AG09319 (cell line): ENCODE results near the gene PHOSPHO1.

ENCODE experiments used
- DNase-seq: peaks from one replicate; pipeline ENCODE4 v3.0.0-alpha.2; 2010; ENCODE audit warnings: low read depth; ENCODE audit errors: extremely low read depth
- TF ChIP-seq, protein P1 (sequence below): IDR thresholded peaks from 2 replicates; pipeline ENCODE4 v1.5.1; 2011; ENCODE audit warnings: low read depth, mild to moderate bottlenecking, inconsistent platforms, low read length, moderate library complexity

PHOSPHO1 gene

DNA sequence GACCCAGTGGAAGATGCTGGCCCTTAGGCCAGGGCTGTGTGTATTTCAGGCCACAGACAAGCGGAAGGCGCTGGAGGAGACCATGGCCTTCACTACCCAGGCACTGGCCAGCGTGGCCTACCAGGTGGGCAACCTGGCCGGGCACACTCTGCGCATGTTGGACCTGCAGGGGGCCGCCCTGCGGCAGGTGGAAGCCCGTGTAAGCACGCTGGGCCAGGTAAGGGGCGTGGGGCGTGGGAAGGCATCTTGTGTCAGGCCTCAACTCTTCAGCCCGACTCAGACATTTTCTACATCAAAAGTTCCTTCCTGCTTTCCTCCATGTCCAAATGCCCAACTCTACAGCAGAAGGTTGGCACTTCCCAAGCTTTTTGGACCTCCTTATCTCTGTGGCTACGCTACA is 14.1 kb downstream of the PHOSPHO1 start:
- DNase-seq, result no peak
- TF ChIP-seq, protein P1, sequence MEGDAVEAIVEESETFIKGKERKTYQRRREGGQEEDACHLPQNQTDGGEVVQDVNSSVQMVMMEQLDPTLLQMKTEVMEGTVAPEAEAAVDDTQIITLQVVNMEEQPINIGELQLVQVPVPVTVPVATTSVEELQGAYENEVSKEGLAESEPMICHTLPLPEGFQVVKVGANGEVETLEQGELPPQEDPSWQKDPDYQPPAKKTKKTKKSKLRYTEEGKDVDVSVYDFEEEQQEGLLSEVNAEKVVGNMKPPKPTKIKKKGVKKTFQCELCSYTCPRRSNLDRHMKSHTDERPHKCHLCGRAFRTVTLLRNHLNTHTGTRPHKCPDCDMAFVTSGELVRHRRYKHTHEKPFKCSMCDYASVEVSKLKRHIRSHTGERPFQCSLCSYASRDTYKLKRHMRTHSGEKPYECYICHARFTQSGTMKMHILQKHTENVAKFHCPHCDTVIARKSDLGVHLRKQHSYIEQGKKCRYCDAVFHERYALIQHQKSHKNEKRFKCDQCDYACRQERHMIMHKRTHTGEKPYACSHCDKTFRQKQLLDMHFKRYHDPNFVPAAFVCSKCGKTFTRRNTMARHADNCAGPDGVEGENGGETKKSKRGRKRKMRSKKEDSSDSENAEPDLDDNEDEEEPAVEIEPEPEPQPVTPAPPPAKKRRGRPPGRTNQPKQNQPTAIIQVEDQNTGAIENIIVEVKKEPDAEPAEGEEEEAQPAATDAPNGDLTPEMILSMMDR, result no peak

DNA sequence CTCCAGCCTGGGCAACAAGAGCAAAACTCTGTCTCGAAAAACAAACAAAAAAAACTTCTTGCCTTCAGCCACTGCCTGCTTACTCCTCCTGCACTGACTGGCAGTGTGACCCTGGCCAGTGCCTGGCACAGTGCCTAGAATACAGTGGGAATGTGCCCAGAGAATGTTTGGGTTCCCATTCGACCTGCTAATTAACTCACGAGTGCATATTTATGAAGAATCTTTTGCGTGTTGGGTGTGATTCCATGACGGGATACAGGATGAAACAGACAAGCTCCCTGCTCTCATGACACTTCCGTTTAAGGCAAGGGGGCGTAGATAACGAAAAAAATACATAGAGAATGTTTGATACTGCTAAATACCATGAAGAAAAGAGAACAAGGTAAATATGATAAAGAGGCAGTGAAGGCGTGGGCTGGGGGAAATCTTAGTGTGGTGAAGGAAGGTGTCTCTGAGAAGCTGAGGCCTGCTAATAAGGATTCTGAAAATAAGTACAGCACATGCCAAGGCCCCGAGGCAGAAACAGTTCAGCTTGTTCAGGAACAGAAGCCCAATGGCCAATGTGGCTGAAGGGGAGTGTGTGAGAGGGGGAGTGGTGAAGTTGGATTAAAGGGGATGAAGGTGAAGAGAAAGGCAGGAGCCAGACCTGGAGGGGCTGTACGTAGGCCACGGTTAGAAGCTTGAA is 15.8 kb downstream of the PHOSPHO1 start:
- TF ChIP-seq, protein P1, result no peak

DNA sequence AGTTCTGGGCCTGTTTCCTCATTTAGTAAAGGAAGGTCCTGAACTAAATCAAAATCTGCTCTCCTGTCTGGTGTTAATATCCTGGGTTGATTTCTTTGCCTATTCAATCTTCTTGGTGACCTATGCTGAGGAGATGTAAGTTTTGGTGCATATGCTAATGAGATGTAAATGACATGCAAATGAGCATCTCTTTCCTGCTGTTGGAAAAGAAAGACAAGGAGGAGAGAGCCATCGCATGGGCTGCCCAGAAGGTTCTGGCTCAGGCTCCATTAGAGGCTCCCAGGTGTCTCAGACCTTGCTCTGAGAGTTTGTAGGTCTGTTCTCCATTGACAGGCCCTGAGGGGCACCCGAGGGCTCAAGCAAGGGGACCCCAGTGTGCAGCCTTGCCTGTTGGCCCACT is 16.7 kb downstream of the PHOSPHO1 start:
- DNase-seq, result no peak
- TF ChIP-seq, protein P1, result no peak

More for the DNA sequence above, 15.8 kb downstream of the PHOSPHO1 start:
- no peak for DNase-seq

DNA sequence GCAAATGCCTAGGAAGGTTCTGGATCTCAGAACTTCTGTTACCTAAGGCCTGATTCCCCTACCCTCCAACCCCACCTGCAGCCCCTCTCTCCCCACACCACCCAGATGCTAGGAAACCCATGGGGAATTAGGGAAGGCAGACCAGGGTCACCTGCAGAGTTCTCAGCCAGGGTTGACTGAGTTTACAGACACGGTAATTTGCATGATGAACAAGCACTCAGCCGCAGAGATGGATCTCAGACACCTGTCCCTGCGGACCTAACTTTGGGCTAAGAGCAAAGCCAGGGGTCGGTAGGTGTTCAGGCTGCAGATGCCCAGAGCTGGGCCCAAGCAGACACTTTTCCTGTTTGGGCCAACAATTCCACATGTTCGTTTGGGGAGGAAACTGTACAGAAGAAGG is 17.2 kb downstream of the PHOSPHO1 start:
- DNase-seq, result no peak
- TF ChIP-seq, protein P1, result no peak

DNA sequence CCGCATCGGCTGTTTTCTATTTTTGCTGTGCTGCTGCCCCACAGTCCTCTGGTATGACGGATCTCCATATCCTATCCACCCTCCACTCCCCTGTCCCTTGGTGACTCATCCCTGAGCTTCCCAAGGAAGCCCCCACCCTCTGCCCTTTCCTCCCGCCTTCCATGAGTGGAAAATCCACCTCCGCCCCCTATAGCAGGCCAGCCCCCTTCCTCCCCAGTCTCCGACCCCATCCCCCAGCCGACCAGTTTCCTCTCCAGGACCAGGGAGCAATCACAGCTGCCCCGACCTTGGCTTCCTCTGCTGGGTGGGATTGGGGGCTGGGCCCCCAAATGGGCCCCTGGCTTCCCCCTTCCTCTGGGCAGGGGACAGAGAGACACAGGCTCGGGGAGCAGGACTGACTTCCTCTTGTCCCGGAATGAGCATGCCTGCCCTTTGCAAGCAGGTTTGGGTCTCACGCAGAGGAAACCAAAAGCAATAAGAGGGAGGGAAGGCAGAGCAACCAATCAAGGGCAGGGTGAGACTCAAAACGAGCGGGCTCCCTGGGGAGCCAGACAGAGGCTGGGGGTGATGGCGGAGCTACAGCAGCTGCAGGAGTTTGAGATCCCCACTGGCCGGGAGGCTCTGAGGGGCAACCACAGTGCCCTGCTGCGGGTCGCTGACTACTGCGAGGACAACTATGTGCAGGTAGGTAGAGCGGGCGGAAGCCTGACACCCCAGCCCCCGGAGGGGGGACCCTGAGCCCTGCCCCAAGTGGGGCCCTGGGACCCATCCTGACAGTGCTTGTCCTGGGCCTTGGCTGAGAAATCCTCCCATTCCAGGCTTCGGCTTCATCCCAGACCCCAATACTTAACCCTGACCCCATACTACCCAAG is 20.2 kb downstream of the PHOSPHO1 start, which contains the start of the genes ABI3 and GNGT2:
Gene ABI3 (plus strand): TSS at position 550 of the 872 bp plus-strand sequence. CDS start 18 bp downstream, at position 568.
Gene GNGT2 (minus strand): TSS at position 417 of the 872 bp plus-strand sequence. CDS start 3,152 bp downstream, outside the sequence.
- no peak for DNase-seq
- TF ChIP-seq, protein P1, result no peak

DNA sequence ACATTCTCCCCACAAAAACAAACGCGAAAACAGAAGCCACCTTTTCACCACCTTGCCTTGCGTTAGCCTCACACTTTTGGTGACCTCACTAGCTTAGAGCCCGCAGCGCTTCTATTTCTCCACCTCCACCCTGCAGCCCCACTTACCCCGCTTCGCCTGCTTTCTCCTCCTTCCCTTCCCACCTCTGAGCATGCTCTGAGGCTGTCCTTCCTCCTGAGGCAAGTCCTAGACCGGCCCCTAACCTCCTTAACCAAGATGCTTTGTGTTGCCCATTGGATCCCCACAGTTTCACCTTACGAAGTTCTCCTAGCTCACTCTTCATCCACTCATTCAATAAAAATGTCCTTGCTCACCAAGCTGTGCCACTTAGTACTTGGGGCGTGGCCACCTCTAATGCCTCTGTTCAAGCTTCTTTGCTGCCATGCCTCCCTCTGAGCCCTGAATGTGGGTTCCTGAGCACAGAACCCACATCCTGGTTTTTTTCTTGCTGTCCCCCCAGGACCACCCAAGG is 21.5 kb downstream of the PHOSPHO1 start:
- DNase-seq, result no peak
- TF ChIP-seq, protein P1, result no peak
